Measurements from ENCODE around the gene TFR2. TPM values are rescaled to one million over a fixed set of nuclear protein-coding genes. Genes with fewer than 3 reads are reported as not detected.

Gene TFR2
- total RNA-seq, 1 experiment from 2014 or later = not detected

DNA sequence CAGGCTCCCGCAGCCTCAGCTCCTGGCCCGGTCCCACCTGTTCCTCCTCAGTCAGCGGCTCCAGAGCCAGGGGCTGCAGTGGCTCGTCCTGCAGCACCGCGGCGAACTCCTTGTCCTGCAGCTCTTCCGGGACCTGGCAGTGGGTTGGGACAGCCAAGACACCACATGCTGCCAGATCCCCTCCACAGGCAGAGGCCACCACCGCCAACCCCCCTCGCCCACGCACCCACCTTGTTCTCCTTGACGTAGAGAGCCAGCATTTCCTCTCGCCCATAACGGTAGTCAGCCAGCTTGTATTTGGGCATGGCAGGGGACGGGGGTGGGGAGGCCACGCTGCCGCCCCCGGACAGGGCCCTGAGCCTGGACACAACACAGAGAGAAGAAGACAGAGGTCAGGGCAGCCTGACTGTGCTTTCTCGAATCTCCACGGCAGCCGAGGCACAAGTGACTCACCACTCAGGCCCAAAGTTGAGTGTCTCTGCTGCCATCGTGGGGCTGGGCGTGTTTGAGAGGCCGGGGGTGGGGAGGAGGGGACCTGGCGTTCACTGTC is 46.5 kb upstream of the TFR2 start:
- TF ChIP-seq, protein P1, sequence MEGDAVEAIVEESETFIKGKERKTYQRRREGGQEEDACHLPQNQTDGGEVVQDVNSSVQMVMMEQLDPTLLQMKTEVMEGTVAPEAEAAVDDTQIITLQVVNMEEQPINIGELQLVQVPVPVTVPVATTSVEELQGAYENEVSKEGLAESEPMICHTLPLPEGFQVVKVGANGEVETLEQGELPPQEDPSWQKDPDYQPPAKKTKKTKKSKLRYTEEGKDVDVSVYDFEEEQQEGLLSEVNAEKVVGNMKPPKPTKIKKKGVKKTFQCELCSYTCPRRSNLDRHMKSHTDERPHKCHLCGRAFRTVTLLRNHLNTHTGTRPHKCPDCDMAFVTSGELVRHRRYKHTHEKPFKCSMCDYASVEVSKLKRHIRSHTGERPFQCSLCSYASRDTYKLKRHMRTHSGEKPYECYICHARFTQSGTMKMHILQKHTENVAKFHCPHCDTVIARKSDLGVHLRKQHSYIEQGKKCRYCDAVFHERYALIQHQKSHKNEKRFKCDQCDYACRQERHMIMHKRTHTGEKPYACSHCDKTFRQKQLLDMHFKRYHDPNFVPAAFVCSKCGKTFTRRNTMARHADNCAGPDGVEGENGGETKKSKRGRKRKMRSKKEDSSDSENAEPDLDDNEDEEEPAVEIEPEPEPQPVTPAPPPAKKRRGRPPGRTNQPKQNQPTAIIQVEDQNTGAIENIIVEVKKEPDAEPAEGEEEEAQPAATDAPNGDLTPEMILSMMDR (IDR thresholded peaks at IDR 0.05; ENCODE audit: unreplicated experiment) = no peak
- ChIA-PET CTCF (interaction anchor here (0.7 to 6.0 kb wide), 2 partner anchors 126 to 193 kb away, joined by 3 to 87 read pairs; no protein-coding TSS in a partner anchor), POLR2A (no interaction called here)

DNA sequence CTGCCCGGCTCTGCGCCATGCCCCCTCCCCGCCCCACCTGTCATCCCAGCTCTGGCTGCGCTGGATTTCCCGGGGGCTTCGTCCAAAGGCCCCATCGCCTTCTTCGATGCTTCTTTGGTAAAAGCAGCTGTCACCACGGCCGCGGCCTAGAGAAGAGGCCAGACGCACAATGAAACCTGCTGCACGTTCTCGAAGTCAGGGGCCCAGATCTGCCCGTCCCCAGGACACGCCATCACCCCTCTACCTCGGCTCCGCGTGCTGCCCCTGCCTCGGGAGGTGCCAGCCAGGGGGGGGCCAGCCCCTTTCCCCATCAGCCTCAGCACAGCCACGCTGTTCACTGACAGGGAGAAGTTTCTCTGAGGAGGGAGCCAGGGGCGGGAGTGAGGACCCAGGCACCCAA is 45.9 kb upstream of the TFR2 start:
- CTCF ChIA-PET = no interaction called here

More for the DNA sequence above, 46.5 kb upstream of the TFR2 start:
- intact Hi-C loops (cut with micrococcal nuclease) = no loop called here
- peaks cover 56% of the 10 kb centered on the region for H3K36me3 Mint-ChIP-seq (ENCODE audit: insufficient read depth, unreplicated experiment)
- BruUV-seq (replicated peaks) = no TSS peak
- no peak overlapping the region for H3K4me3 Mint-ChIP-seq (ENCODE audit: unreplicated experiment)
- H3K27ac Mint-ChIP-seq (ENCODE audit: low read depth, unreplicated experiment) = no peak overlapping the region
- H3K27me3 Mint-ChIP-seq (ENCODE audit: insufficient read depth, unreplicated experiment) = no peaks in the 10 kb centered on the region
- no peak for DNase-seq (ENCODE audit: unreplicated experiment)
- H3K4me1 Mint-ChIP-seq (ENCODE audit: insufficient read depth, unreplicated experiment) = peaks cover 15% of the 10 kb centered on the region
- H3K9me3 Mint-ChIP-seq (ENCODE audit: unreplicated experiment) = no peaks in the 10 kb centered on the region

DNA sequence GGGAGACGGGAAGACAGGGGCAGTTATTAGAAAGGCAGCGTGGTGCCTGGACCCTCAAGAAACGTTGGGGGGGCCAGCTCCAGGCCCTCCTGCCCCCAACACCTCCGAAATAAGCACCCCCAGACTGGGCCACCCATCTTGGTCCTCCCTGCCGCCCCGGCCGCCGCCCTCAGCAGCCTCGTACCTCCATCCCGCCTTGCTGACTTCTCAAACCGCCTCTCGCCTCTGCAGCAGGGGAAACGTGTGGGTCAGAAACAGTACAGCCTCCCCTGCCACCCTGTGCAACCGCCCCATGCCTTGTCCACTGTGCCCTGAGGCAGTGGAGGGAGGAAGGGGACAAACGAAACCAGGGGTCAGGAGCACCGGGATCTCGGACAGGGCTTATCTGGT is 45.5 kb upstream of the TFR2 start:
- no peak for DNase-seq (ENCODE audit: unreplicated experiment)
- TF ChIP-seq, protein P1 (IDR thresholded peaks at IDR 0.05; ENCODE audit: unreplicated experiment) = no peak
- H3K36me3 Mint-ChIP-seq (ENCODE audit: insufficient read depth, unreplicated experiment) = peaks cover 50% of the 10 kb centered on the region
- H3K9me3 Mint-ChIP-seq (ENCODE audit: unreplicated experiment) = no peaks in the 10 kb centered on the region
- BruUV-seq (replicated peaks) = no TSS peak
- intact Hi-C loops (cut with micrococcal nuclease) = no loop called here
- H3K4me3 Mint-ChIP-seq (ENCODE audit: unreplicated experiment) = no peak overlapping the region
- ChIA-PET CTCF (interaction anchor here (1.0 kb wide), 1 partner anchor 100 kb away, joined by 3 read pairs; no protein-coding TSS in a partner anchor), POLR2A (no interaction called here)
- H3K4me1 Mint-ChIP-seq (ENCODE audit: insufficient read depth, unreplicated experiment) = peaks cover 5% of the 10 kb centered on the region
- H3K27me3 Mint-ChIP-seq (ENCODE audit: insufficient read depth, unreplicated experiment) = no peaks in the 10 kb centered on the region
- H3K27ac Mint-ChIP-seq (ENCODE audit: low read depth, unreplicated experiment) = no peak overlapping the region

More for the DNA sequence above, 45.9 kb upstream of the TFR2 start:
- Mint-ChIP-seq H3K4me3 (ENCODE audit: unreplicated experiment) (no peak overlapping the region), H3K27me3 (ENCODE audit: insufficient read depth, unreplicated experiment) (no peaks in the 10 kb centered on the region), H3K4me1 (ENCODE audit: insufficient read depth, unreplicated experiment) (peaks cover 10% of the 10 kb centered on the region), H3K27ac (ENCODE audit: low read depth, unreplicated experiment) (no peak overlapping the region), H3K9me3 (ENCODE audit: unreplicated experiment) (no peaks in the 10 kb centered on the region), H3K36me3 (ENCODE audit: insufficient read depth, unreplicated experiment) (peaks cover 54% of the 10 kb centered on the region)
- BruUV-seq (replicated peaks) = no TSS peak
- intact Hi-C loops (cut with micrococcal nuclease) = no loop called here
- POLR2A ChIA-PET = no interaction called here
- TF ChIP-seq, protein P1 (IDR thresholded peaks at IDR 0.05; ENCODE audit: unreplicated experiment) = no peak
- no peak for DNase-seq (ENCODE audit: unreplicated experiment)

DNA sequence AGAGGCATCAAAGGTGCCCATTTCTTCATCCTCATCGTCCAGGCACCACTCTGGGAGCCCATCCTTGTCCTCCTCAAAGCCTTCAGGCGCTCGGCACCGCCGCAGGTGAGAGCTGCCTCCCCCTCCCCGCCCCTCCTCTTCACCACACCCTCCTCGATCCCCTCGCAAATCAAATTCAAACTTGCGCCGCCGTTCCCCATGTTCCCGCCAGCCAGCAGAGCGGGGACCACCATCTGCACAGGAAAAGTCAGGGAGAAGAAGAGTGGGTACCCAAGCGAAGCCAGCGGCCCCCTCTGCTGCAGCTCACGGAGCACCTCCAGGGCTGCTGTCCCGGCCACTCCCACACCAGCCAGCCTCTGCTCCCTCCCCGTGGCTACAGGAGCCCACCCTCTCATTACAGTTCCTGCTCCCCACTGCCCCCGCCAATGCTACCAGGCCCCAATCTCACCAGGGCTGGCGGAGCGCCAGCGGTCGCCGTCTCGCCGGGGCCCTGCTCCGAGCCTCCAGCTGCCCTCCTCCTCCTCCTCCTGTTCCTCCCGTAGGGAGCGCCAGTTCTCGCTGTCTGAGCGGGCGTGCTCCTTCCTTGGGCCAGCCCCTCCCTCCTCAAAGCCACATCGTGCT is 45.0 kb upstream of the TFR2 start:
- Mint-ChIP-seq H3K4me3 (ENCODE audit: unreplicated experiment) (no peak overlapping the region), H3K27me3 (ENCODE audit: insufficient read depth, unreplicated experiment) (no peaks in the 10 kb centered on the region), H3K9me3 (ENCODE audit: unreplicated experiment) (no peaks in the 10 kb centered on the region), H3K4me1 (ENCODE audit: insufficient read depth, unreplicated experiment) (peaks cover under 1% of the 10 kb centered on the region), H3K36me3 (ENCODE audit: insufficient read depth, unreplicated experiment) (peaks cover 49% of the 10 kb centered on the region), H3K27ac (ENCODE audit: low read depth, unreplicated experiment) (no peak overlapping the region)
- DNase-seq (ENCODE audit: unreplicated experiment) = no peak
- ChIA-PET POLR2A (no interaction called here), CTCF (interaction anchor here (1.0 kb wide), 1 partner anchor 100 kb away, joined by 3 read pairs; no protein-coding TSS in a partner anchor)
- no TSS peak for BruUV-seq (replicated peaks)
- intact Hi-C loops (cut with micrococcal nuclease) = no loop called here
- TF ChIP-seq, protein P1 (IDR thresholded peaks at IDR 0.05; ENCODE audit: unreplicated experiment) = no peak

Data from MCF 10A (cell line).